HG03066 (cell line): Measurements from ENCODE around the gene USP15.
A peak's percentile ranks its signal among the peaks of the same experiment; 100 is the strongest.

ENCODE experiments used
- ATAC-seq: cut with Tn5 transposase; IDR thresholded peaks from one replicate; pipeline ENCODE4 v1.9.1; 2021; ENCODE audit warnings: low read depth; ENCODE audit not compliant: unreplicated experiment

Gene USP15

GRCh38 chr12:62256408-62257096, 3.7 kb upstream of the USP15 start:
- ATAC-seq, result no peak

- ATAC-seq, result no peak
These were observed 2.0 kb upstream of the USP15 start for GRCh38 chr12:62258231-62258630.

- ATAC-seq, result no peak
These were observed 1.1 kb upstream of the USP15 start for GRCh38 chr12:62258941-62259630.

- ATAC-seq, result peak; percentile 13
These were observed 592 bp upstream of the USP15 start for GRCh38 chr12:62259631-62259992.

- peak; percentile 45 for ATAC-seq
These were observed 804 bp downstream of the USP15 start for GRCh38 chr12:62260733-62261683.

- no peak for ATAC-seq
These were observed 1.8 kb downstream of the USP15 start for GRCh38 chr12:62261876-62262517.

GRCh38 chr12:62263232-62263631, 3.0 kb downstream of the USP15 start:
- no peak for ATAC-seq

GRCh38 chr12:62263966-62264365, 3.8 kb downstream of the USP15 start:
- no peak for ATAC-seq

GRCh38 chr12:62264706-62265105, 4.5 kb downstream of the USP15 start:
- ATAC-seq, result no peak

GRCh38 chr12:62265511-62265910, 5.3 kb downstream of the USP15 start:
- ATAC-seq, result no peak

- ATAC-seq, result no peak
These were observed 6.8 kb downstream of the USP15 start for GRCh38 chr12:62267026-62267425.

GRCh38 chr12:62267480-62267879, 7.3 kb downstream of the USP15 start:
- ATAC-seq, result no peak

- ATAC-seq, result no peak
These were observed 8.8 kb downstream of the USP15 start for GRCh38 chr12:62268956-62269355.

GRCh38 chr12:62269464-62270228, 9.4 kb downstream of the USP15 start:
- ATAC-seq, result no peak

GRCh38 chr12:62270384-62270783, 10.2 kb downstream of the USP15 start:
- ATAC-seq, result no peak

- ATAC-seq, result no peak
These were observed 10.7 kb downstream of the USP15 start for GRCh38 chr12:62270872-62271271.

GRCh38 chr12:62272936-62273552, 12.8 kb downstream of the USP15 start:
- ATAC-seq, result no peak

- no peak for ATAC-seq
These were observed 13.6 kb downstream of the USP15 start for GRCh38 chr12:62273724-62274380.

GRCh38 chr12:62278022-62278421, 17.8 kb downstream of the USP15 start:
- ATAC-seq, result no peak
